ENCODE results near the gene ADIPOR2.

The ADIPOR2 gene, protein sequence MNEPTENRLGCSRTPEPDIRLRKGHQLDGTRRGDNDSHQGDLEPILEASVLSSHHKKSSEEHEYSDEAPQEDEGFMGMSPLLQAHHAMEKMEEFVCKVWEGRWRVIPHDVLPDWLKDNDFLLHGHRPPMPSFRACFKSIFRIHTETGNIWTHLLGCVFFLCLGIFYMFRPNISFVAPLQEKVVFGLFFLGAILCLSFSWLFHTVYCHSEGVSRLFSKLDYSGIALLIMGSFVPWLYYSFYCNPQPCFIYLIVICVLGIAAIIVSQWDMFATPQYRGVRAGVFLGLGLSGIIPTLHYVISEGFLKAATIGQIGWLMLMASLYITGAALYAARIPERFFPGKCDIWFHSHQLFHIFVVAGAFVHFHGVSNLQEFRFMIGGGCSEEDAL

DNA sequence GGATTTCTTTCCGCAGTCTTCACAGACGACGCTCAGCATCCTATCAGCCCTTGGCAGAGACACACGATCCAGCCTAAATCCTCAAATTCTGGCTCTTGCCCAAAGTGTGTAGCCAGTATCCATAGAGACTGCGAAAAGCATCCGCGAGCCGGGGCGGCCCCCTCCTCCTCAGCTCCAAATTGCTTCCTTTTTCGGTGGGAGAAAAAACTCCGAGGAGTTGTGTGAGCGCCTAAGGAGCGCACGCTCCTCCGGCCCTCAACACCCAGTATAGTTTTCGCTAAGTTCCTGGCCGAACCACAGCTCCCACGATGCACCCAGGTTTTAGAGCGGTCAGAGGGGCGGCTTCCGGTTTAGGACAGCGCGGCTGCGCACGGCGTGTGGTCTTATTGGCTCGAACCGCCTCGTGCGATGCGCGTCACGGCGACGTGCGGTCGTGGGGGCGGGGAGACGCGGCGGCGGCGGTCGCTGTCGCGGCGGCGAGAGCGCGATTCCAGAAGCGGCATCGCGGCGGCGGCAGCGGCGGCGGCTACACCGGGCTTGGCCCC, at the start of gene ADIPOR2:
TSS of gene ADIPOR2 (plus strand) at position 493 of the 545 bp plus-strand sequence. CDS start 63,274 bp downstream, outside the sequence.
- DNase-seq (ENCODE audit: low read depth) = peak; percentile 93

DNA sequence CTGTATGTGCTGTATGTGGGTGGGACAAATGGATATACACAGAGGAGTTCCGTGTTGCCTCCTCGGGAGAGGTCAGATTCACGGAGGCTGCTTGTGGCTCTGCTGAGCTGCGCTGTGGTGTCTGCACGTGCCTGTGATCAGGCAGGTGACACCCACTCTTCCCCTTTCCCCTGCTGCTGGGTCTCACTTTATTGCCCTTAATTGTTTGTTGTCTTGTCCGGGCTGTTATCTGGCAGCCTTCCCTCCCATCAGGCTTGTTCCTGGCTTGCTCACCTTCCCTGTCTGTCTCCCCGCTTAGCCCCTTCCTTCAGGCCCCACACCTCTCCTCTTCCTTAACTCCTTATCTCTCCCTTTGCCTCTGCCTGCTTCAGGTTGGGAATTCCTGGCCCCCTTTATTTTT, 48.4 kb upstream of the ADIPOR2 start:
- DNase-seq (ENCODE audit: low read depth) = no peak

DNA sequence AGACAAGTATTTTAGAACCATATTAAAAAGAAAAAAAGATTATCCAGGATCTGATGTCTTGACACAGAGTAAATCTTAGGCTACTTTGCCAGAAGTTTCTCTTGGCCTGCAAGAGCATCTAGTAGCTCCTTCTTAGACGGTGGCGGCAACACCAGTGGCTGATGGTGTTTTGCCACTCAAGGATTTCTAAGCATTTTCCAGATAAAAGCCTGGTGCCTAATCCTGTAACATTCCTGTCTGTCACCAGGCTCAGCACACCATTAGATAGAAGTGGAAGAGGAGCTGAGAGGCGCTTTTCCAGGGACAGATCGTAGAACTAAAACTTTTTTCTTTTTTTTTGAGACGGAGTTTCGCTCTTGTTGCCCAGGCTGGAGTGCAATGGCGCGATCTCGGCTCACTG, 47.8 kb upstream of the ADIPOR2 start:
- DNase-seq (ENCODE audit: low read depth) = no peak

DNA sequence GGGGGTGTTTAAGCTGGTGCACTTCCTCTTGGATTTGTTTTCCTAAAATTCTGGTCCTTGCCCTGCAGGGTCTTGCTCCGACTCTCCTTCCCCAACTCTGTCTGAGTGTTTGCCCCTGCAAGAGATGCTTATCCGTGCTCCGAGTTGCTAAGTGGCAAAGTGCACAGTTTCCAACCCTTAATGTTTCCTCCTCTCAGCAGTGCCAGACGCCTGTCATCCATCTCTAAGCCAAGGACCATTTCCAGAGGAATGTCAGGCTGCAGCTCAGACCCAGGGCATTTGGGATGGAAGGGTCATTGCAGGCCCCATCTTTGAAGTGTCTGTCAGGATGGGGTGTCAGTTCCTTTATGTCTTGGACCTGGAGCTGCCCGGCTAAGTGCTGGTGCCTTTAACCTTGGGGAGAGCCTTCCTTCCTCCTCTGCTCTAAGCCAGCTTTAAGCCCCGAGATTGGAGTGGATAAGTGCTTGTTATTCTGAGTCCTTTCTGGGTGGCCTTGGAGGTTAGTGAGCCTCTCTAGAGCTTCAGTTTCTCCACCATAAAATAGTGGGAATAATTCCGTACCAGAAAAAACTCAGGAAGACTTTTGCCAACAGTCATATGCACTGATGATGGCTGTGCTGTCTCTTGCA, 46.9 kb upstream of the ADIPOR2 start:
- DNase-seq (ENCODE audit: low read depth) = no peak

DNA sequence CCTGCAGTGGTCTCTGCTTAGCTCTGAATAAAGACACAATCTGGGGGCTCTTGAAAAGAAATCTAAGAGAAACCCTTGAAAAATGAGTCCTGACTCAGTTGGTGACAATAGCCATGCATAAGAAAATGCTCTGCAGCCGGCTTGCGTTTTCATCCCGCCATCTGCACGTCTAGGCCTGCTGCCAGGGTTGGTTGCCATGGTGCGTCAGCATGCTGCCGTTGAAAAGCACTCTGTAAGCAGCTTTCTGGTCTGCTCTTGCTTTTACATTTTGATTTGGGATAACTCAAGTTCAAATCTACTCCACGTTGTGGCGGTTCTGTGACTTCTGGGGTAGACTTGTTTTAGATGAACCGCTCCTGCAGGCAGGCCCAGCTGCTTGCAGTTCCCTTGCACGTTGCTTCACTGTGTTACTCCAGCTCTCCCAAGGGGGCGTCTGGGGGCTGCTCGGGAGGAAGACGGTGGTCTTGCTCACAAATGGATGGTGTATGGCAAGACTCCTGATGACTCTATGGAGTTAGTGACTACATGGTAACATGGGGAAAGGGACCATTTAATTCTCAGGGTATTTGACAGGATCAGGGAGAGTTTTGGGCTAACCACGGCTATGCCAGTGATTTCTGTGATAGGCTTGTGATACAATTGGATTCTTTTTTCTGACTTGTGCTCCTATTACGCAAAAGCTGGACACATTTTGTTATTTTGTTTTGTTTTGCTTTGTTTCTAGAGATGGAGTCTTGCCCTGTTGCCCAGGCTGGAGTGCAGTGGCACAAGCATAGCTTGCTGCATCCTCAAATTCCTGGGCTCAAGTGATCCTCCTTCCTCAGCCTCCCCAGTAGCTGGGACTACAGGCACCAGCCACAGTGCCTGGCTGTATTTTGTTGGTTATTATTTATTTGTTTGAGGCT, 46.1 kb upstream of the ADIPOR2 start:
- DNase-seq (ENCODE audit: low read depth) = no peak

DNA sequence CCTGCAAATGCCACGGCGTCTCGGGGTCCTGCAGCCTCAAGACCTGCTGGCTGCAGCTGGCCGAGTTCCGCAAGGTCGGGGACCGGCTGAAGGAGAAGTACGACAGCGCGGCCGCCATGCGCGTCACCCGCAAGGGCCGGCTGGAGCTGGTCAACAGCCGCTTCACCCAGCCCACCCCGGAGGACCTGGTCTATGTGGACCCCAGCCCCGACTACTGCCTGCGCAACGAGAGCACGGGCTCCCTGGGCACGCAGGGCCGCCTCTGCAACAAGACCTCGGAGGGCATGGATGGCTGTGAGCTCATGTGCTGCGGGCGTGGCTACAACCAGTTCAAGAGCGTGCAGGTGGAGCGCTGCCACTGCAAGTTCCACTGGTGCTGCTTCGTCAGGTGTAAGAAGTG, 45.1 kb upstream of the ADIPOR2 start:
- no peak for DNase-seq (ENCODE audit: low read depth)

DNA sequence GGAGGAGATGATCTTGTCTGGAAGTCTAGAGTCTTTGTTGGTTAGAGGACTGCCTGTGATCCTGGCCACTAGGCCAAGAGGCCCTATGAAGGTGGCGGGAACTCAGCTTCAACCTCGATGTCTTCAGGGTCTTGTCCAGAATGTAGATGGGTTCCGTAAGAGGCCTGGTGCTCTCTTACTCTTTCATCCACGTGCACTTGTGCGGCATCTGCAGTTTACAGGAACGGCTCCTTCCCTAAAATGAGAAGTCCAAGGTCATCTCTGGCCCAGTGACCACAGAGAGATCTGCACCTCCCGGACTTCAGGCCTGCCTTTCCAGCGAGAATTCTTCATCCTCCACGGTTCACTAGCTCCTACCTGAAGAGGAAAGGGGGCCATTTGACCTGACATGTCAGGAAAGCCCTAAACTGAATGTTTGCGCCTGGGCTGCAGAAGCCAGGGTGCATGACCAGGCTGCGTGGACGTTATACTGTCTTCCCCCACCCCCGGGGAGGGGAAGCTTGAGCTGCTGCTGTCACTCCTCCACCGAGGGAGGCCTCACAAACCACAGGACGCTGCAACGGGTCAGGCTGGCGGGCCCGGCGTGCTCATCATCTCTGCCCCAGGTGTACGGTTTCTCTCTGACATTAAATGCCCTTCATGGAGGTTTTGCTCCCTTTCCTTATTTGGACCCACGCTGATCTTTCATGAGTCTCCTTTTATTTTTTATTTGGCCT, 44.1 kb upstream of the ADIPOR2 start:
- no peak for DNase-seq (ENCODE audit: low read depth)

DNA sequence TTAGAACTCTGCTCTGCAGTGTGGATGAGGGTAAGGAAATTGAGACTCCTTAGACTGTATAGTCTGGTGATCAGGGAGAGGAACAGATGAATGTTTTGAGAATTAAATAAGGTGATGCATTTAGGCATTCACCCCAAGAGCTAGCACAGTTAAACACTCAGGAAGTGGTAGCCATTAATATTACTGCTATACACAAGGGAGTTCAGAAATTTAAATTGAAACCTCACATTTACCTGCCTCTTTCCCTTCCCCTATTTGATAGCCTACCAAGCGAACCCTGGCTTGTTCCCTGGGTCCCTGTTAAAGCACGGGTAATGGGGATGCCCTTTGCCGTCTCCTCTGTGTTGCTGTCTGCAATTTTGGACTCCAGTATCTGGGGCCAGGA, 43.6 kb upstream of the ADIPOR2 start:
- no peak for DNase-seq (ENCODE audit: low read depth)

DNA sequence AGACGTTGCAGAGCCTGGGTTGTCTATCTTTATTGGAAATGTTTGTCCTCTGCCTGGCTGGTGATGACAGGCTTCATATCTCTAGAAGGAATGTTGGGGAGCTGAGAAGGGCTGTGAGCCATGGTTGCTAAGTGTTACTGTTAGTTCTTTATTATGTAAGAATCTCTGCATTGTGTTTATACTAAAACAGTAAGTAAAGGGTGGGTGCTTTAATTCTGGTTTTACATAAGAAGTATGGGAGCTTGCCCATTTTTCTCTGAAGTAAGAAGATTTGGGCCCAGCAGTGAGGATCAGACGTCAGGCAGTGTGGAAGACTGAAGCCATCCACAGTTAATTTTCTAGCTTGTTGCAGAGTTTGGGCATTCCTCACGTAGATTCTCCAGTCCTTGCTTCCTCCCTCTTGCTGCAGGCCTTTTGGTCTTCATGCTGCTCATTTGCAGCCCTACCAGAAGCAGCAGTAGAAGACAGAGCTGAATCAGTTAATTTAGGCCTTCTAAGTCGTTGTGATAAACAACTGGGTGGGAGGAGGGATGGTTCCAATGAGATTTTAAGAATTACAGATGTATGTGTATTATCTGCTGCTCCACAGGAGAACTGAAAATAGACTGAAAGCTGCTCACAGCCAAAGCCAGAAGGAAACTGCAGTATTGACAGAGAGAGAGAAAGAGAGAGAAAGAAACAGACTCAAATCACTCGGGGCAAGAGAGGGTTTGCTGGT, 40.5 kb upstream of the ADIPOR2 start:
- no peak for DNase-seq (ENCODE audit: low read depth)

DNA sequence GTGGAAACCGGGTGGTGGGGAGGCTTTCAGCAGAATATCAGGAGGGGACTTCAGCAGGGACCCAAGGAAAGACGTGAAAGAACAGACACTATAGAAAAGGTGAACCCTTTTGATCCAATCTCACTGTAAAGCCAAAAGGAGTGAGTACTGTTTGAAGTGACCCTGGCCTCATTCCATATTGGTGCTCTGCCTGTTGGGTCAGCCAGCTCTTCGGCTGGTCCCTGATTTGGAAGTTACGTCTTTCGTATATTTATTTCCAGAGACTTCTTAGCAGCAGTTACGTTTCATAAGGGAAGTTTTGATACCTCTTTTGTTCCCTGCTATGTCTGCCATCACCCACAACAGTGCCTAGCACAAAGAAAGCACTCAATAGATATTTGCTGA, 39.9 kb upstream of the ADIPOR2 start:
- no peak for DNase-seq (ENCODE audit: low read depth)

DNA sequence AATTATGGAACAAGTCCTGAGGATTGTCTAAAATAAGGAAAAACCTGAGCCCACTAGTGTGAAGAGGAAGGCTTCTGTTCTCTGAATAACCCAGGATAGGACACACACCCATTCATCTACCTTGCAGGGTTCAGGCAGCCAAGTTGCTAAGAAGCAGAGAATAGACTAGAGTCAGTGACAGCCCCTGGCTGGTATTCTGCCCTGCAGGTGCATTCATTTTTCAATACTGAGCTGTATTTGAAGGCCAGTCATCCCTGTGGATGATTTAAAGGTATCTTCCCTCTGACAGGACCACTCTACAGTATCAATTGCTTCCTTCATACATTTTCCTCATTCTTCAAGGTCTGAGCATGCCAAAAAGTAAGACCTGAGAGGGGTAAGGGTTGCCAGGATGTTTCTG, 38.9 kb upstream of the ADIPOR2 start:
- no peak for DNase-seq (ENCODE audit: low read depth)

DNA sequence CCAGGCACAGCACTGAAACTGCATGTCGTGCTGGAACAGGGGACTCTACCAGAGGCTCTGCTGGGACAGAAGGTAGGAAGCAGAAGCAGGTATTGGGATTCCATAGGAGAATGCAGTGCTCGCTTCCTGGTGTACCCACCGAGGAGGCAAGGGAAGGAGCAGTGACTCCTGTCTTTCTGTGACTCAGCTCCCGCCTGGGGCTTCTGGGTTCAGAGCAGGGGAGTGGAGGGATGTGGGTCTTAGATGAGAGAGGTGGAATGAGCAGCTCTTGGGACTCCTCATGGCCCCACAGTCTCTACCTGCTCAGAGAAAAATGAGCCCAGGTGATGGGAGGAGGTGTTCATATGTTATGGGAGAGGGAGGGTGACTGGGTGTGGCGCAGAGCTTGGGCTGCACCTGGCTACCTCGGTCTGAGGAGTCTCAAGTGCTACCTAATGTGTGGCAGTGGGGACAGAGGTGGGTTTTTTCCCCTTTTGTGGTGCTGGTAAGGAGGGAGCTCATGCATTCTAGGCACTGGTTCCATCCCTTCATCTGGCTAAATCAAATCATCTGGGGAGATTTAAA, 35.6 kb upstream of the ADIPOR2 start:
- DNase-seq (ENCODE audit: low read depth) = no peak

DNA sequence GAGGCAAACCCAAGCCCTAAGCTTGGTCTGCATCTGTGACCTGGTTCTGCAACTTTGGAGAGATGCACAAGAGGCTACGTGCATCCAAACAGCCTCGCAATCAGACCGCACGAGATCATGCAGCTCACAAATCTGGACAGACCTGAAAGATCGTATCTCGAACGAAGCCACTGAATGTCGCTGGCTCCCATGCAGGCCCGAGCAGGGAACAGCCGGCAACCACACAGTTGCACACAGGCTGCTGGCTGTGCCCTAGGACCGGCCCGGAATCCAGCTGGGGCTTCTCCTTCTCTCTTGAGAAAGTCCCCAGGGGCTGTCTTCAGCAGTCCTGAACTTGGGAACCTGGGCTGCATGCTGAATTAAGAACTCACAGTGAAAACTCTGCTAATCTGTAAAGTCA, 34.0 kb upstream of the ADIPOR2 start:
- DNase-seq (ENCODE audit: low read depth) = no peak

DNA sequence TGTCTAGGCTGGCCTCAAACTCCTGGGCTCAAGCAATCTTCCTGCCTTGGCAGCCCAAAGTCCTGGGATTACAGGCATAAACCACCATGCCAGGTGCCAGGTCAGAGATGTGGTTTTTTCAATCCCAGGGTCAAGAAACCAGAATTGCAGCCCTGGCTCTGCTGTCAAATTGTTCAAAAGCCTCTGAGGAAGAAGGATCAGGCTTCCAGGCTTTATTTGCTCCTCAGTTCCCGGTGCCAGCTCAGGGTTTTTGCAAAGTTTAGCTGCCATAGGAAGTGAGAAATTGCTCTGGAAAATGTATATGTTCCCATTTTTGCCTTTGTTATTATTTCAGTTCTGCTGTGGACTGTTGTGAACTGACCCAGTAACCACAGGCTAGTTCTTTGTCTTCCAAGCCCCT, 33.2 kb upstream of the ADIPOR2 start:
- DNase-seq (ENCODE audit: low read depth) = no peak

DNA sequence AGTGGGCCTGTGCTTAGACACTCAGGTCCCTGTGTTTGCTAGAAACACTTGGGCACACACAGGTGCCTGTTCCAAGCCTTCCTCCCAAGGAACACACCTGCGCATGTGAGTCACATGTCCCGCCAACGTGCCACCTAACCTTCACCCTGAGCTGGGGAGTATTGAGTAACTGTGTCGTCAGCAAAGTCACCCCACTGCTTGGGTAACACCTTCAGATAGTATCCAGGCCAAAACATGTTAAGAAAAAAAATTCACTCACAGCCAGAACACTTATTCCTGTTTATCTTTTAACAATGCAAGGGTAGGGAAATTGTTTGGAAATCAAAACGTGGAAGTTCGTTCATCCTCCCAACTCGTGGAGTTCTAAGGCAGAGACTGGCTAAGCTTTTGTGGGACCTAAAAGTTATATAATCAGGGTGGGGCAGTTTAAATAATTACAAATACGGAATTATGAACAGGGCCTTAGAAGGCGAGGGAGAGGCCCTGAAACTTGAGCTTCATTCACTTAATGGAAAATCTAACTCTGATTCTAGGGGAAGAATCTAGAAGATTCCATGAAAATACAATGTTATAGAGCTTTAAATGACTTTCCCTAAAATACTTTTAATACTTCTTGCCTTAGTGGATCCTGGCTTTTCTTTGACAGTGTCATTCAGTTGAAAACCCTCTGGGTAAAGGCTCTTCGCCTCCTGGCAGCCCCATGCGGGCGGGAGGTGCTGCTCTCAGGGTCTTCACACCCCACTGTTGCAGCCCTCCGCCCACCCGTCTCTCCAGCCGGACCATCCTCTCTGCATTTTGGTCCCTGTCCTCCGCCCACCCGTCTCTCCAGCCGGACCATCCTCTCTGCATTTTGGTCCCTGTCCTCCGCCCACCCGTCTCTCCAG, 30.3 kb upstream of the ADIPOR2 start:
- DNase-seq (ENCODE audit: low read depth) = peak; percentile 71

DNA sequence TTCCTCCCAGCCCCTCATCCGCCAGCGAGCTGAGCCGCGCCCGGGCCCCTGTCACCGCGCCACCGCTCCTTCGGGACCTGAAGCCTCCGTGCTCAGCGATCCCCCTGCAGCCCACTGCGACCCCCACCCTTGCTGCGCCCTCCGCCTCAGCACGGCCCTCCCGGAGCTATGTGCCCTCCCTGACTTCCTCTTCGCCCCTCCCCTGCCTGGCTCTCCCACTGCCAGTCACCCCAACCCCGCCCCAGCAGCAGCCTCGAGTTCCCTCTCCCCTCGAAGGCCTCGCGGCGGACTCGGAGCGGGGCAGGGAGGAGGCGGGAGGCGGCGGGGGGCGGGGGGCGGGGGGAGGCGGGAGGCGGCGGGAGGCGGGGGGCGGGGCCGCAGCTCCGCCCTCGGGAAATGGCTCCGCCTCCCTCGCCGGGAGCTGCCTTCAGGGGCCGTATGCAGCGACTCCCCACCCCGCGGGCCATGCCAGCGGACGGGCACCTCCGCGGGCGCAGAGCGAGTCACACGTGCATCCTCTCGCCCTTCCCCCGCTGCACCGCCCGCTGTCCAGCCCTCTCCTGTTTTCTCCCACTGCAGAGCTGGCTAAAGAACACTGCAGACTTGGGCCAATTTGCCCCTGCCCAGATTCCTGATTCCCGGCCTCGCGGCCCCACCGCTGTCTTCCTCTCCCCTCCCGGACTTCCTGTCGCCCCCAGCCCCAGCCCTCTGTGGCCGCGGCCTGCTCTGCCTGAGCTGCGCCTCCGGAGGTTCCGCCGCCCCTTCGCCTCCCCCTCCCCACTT, 29.1 kb upstream of the ADIPOR2 start:
- DNase-seq (ENCODE audit: low read depth) = peak; percentile 73

DNA sequence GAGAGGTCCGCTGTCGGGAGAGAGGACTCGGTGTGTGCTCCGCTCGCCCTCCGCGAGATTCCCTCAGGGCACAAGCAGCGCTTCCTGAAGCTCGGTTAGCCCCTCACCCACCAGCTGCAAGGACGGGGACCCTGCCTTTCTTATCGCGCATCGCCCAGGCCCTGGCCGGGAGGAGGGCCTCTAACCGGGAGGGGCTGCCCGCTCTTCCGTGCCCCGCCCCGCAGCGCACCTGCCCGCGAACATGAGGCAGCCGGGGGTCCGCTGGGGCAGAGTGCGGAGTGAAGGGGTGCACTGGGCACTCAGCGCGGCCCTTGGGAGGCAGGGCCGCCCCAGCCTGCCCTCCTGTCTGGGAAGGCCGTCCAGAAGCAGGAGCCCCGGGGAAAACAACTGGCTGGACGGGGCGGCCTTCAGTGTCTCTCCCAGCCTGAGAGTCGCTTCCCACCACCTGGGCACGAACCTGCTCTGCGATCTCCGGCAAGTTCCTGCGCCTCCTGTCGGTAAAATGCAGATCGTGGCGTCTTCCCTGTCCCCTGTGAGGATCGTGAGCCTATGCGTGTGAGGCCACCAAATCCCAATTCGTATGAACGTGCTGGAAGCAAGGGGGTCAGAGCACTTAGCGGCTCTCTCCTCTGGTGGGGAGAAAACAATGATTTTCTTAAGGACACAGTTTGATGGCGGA, 28.0 kb upstream of the ADIPOR2 start:
- DNase-seq (ENCODE audit: low read depth) = no peak

DNA sequence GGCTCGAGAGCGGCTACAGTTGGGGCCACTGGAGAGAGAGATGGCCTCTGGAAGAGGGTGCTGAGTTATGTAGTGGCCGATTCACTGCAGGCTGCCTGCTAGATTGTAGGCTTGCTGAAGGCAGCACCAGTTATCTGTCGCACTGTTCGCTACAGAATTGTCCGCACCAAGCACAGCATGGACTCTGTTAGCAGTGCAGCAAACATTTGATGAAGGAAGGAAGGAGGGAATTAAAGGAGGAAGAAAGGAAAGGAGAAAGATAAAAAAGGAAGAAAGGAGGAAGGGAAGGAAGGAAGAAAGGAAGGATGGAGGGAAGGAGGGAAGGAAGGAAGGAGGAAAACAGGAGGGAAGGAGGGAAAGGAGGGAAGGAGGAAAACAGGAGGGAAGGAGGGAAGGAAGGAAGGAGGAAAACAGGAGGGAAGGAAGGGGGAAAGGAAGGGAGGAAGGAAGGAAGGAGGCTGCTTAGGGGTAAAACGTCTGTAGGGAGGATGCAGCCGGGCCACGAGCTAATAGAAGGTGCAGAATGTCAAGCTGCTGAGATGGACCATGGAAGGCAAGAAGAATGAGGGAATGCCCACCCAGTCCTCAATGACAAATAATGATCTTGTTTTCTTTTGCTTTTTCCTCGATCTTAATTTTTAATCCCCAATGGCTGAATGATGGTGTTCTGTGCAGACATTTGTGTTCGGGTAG, 27.3 kb upstream of the ADIPOR2 start:
- DNase-seq (ENCODE audit: low read depth) = no peak

Measured in stimulated activated CD4-positive, alpha-beta T cell treated with anti-CD3 and anti-CD28 coated beads, Interleukin-2, amount 100 ng/mL, for 4 hours (primary cell).